ENCODE data around the gene CDC42EP1. TPM values are rescaled to one million over a fixed set of nuclear protein-coding genes. Genes with fewer than 3 reads are reported as not detected.

CDC42EP1 gene
- polyA plus RNA-seq, 3 donors = 5.9 to 13.2 (median 8.5) TPM

DNA sequence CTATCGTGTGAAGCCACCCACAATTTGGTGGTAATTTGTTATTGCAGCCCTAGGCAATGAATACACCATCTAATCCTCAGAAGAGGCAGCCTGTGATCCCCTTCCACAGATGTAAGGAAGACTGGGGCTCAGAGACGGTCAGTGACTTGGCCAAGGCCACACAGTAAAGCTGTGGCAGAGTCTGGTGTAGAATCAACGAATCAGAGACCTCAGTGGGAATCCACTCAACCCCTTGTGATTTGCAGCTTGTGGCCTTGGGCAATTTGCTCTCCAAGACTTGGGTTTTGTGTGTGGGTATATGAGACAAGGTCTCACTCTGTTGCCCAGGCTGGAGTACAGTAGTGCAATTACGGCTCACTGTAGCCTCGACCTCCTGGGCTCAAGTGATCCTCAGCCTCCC, 17.7 kb downstream of the CDC42EP1 start:
- Mint-ChIP-seq H3K9me3 (peaks cover 0 to 3% (median 0%) of the 10 kb centered on the region in 7 donors), H3K4me1 (peaks cover 90% of the 10 kb centered on the region), H3K27ac (peak overlapping the region in 6 of 7 donors; percentile 33 to 97 (median 80)), H3K36me3 (peaks cover 10 to 29% of the 10 kb centered on the region in 2 donors), H3K27me3 (ENCODE audit: low read depth in 3 of 3) (peaks cover 0 to 3% (median 0%) of the 10 kb centered on the region in 3 donors), H3K4me3 (peak overlapping the region in 1 of 2 donors; percentile 76)
- no peaks in the 10 kb centered on the region for H4K20me1 ChIP-seq (ENCODE audit: insufficient read depth, low read length)
- peak overlapping the region; percentile 85 for H3K4me2 ChIP-seq (replicated peaks; ENCODE audit: extremely low read depth, low read length, poor library complexity, severe bottlenecking)
- peak overlapping the region; percentile 53 to 89 for H3K27ac ChIP-seq (ENCODE audit: low read depth in 1 of 2, low read length in 2 of 2)
- no peaks in the 10 kb centered on the region for H3K36me3 ChIP-seq (replicated peaks in 1 of 2; ENCODE audit: control insufficient read depth in 1 of 2, insufficient read depth in 2 of 2, low read length in 2 of 2)
- peaks cover 64% of the 10 kb centered on the region for H3K79me2 ChIP-seq (ENCODE audit: insufficient read depth, low read length)
- no peaks in the 10 kb centered on the region for H3K9me3 ChIP-seq (replicated peaks in 1 of 2; ENCODE audit: control insufficient read depth in 1 of 2, insufficient read depth in 1 of 2, low read length in 2 of 2)
- H2AFZ ChIP-seq (ENCODE audit: insufficient read depth, low read depth, low read length, poor library complexity, severe bottlenecking) = no peak overlapping the region
- peak overlapping the region; percentile 44 for H3K9ac ChIP-seq (ENCODE audit: insufficient read depth, low read length, poor library complexity, severe bottlenecking)
- peak; percentile 23 to 52 (median 36) for DNase-seq
- peaks cover 84 to 98% of the 10 kb centered on the region in 2 donors for H3K4me1 ChIP-seq (ENCODE audit: control insufficient read depth in 1 of 2, insufficient read depth in 2 of 2, low read length in 2 of 2)
- H3K4me3 ChIP-seq (replicated peaks in 1 of 3; ENCODE audit: low read depth in 2 of 3, low read length in 3 of 3) = peak overlapping the region; percentile 26 to 91 (median 52)
- 87% methylated on average over 5 of the region's 5 CpGs for WGBS (ENCODE audit: insufficient coverage)
- intact Hi-C loops (cut with micrococcal nuclease) = no loop called here
- TF ChIP-seq, protein P1, sequence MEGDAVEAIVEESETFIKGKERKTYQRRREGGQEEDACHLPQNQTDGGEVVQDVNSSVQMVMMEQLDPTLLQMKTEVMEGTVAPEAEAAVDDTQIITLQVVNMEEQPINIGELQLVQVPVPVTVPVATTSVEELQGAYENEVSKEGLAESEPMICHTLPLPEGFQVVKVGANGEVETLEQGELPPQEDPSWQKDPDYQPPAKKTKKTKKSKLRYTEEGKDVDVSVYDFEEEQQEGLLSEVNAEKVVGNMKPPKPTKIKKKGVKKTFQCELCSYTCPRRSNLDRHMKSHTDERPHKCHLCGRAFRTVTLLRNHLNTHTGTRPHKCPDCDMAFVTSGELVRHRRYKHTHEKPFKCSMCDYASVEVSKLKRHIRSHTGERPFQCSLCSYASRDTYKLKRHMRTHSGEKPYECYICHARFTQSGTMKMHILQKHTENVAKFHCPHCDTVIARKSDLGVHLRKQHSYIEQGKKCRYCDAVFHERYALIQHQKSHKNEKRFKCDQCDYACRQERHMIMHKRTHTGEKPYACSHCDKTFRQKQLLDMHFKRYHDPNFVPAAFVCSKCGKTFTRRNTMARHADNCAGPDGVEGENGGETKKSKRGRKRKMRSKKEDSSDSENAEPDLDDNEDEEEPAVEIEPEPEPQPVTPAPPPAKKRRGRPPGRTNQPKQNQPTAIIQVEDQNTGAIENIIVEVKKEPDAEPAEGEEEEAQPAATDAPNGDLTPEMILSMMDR (IDR thresholded peaks at IDR 0.05) = no peak
- no peaks in the 10 kb centered on the region for H3K27me3 ChIP-seq (ENCODE audit: control insufficient read depth in 2 of 2, insufficient read depth in 2 of 2, low read length in 2 of 2)

DNA sequence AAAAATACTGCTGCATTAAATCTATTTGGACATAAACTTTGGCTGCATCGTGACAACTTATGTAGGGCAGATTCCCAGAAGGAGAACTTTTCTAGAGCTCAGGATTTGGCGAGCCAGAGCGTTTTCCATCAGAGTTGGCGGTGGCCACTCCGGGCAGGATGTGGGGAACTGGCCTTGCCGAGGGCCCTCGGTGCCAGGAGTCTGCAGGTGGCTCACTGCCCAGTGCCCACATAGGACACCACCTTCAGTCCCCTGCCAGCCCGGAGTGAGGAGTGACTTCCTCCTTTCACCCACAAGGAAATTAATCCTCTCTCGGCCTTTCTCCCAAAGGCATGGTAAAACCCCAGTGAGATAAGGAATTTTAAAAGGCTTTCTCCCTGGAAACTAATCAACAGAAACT, 21.2 kb downstream of the CDC42EP1 start:
- H3K36me3 Mint-ChIP-seq = peaks cover 5 to 12% of the 10 kb centered on the region in 2 donors
- WGBS (ENCODE audit: insufficient coverage) = 3% methylated on average over 5 of the region's 9 CpGs
- Histone ChIP-seq H3K9ac (ENCODE audit: insufficient read depth, low read length, poor library complexity, severe bottlenecking) (peak overlapping the region; percentile 29), H3K4me1 (ENCODE audit: control insufficient read depth in 1 of 2, insufficient read depth in 2 of 2, low read length in 2 of 2) (peaks cover 52 to 63% of the 10 kb centered on the region in 2 donors), H3K4me2 (replicated peaks; ENCODE audit: extremely low read depth, low read length, poor library complexity, severe bottlenecking) (peak overlapping the region; percentile 96), H3K9me3 (replicated peaks in 1 of 2; ENCODE audit: control insufficient read depth in 1 of 2, insufficient read depth in 1 of 2, low read length in 2 of 2) (no peaks in the 10 kb centered on the region), H3K79me2 (ENCODE audit: insufficient read depth, low read length) (peaks cover 34% of the 10 kb centered on the region), H3K27ac (ENCODE audit: low read depth in 1 of 2, low read length in 2 of 2) (peak overlapping the region; percentile 59 to 89), H3K36me3 (replicated peaks in 1 of 2; ENCODE audit: control insufficient read depth in 1 of 2, insufficient read depth in 2 of 2, low read length in 2 of 2) (no peaks in the 10 kb centered on the region), H2AFZ (ENCODE audit: insufficient read depth, low read depth, low read length, poor library complexity, severe bottlenecking) (peak overlapping the region; percentile 32), H3K27me3 (ENCODE audit: control insufficient read depth in 2 of 2, insufficient read depth in 2 of 2, low read length in 2 of 2) (no peaks in the 10 kb centered on the region), H3K4me3 (replicated peaks in 1 of 3; ENCODE audit: low read depth in 2 of 3, low read length in 3 of 3) (peak overlapping the region in 1 of 3 experiments; percentile 91), H4K20me1 (ENCODE audit: insufficient read depth, low read length) (no peaks in the 10 kb centered on the region)
- peaks cover 0 to 2% (median 0%) of the 10 kb centered on the region in 3 donors for H3K27me3 Mint-ChIP-seq (ENCODE audit: low read depth in 3 of 3)
- intact Hi-C loops (cut with micrococcal nuclease) = no loop called here
- H3K4me1 Mint-ChIP-seq = peaks cover 61% of the 10 kb centered on the region
- peak overlapping the region; percentile 46 to 57 for H3K4me3 Mint-ChIP-seq
- H3K9me3 Mint-ChIP-seq = no peaks in the 10 kb centered on the region
- DNase-seq = peak in 2 of 3 donors; percentile 46 to 61
- peak overlapping the region; percentile 32 to 93 (median 85) for H3K27ac Mint-ChIP-seq
- TF ChIP-seq, protein P1 (IDR thresholded peaks at IDR 0.05) = no peak

Measured in CD14-positive monocyte (primary cell).